Fibroblast of the conjunctiva (primary cell): Measurements from ENCODE around the gene TMEM178B.

Experiments used
- DNase-seq: peaks from one replicate; pipeline ENCODE4 v3.0.0-alpha.2; 2010; ENCODE audit warnings: low read depth

The TMEM178B gene

DNA sequence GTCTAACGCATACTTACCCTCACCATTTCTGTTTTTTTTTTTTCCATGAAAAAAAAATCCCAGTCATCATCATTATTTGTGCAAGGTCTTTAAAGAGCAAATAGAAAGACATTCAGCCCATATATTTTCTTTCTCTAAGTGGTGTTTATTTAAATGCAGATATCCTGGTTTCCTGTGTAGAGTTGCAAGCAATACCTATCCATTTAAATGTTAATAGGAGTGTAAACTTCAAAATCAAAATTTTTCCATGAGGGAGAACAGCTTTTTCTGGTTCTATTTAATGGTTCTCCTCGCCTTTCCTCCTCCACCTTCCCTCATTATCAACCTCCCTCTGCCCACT, 357.2 kb downstream of the TMEM178B start:
- no peak for DNase-seq

GRCh38 chr7:141431711-141432110, 357.8 kb downstream of the TMEM178B start:
- DNase-seq: no peak

DNA sequence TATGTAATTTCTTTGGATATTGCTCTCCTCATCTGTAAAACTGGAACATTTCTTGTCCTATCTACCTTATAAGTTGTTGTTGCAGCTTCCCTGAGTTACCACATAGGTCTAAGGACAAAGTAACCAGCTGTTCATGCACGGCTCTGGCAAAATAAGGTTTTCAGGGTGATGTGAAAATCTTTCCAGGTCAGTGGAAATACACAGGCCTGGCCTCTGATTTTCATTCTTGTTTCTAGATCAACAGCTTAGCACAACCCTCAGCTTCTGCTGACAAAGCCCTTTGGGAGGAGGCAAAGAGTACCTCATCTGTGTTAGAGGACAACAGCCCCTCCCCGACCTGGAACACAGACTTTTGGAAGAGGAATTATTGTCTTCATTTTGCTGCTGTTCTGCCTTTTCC, 359.8 kb downstream of the TMEM178B start:
- no peak for DNase-seq

DNA sequence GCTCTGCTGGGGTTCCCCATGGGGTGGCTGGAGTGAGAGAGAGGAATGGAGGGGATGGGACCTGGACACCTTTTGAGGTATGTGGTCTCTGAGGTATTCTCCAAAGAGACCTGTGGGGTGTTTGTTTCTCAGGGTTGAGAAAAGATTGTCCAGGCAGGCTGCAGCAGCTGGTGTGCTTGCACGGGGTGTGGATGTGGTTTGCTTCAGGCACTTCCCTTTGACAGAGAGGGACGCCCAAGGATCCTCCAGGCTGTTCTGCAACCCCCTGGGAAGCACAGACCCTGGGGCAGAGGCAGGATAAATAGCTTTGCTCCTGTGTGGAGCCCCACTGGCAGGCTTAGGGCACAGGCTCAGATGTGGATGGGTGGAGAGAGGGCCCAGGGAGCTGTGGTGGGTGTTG, 362.3 kb downstream of the TMEM178B start:
- no peak for DNase-seq

GRCh38 chr7:141436575-141437075, 362.8 kb downstream of the TMEM178B start:
- no peak for DNase-seq

DNA sequence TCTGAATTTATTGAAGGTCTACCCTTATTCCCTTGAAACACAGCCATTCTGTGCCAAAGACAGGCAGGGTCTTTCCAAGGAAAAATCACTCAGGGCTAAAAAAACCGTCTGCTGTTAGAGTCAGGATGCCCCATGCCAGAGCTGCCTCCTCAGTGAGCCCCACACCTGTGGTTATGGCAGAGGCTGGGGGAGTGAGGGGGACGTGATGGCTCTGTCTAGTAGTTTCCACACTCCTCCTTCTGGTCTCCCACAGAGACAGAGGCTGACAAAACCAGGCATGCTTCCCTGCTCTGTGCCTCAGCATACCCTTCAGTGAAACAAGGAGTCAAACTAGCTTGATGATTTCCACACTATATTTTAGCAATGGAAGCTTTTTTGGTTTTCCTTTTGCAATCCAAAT, 365.3 kb downstream of the TMEM178B start:
- DNase-seq: no peak

DNA sequence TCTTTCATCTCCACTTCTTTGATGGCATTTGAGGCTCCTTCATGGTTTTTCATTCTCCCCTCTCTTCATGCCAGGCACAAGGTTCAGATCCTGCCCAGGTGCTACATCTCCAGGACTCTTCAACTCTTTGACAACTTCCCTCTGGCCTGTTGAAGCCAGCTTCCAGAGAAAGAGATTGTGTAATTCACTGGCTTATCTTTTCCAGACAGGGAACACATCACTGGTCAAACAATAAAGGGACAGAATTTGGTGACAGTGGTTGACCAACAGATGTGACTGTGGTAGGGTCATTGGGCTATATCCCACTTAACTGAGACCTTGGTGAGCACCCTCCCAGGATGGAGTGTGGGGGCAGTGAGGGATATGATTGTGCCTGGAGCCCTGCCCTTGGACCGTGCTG, 365.9 kb downstream of the TMEM178B start:
- no peak for DNase-seq

DNA sequence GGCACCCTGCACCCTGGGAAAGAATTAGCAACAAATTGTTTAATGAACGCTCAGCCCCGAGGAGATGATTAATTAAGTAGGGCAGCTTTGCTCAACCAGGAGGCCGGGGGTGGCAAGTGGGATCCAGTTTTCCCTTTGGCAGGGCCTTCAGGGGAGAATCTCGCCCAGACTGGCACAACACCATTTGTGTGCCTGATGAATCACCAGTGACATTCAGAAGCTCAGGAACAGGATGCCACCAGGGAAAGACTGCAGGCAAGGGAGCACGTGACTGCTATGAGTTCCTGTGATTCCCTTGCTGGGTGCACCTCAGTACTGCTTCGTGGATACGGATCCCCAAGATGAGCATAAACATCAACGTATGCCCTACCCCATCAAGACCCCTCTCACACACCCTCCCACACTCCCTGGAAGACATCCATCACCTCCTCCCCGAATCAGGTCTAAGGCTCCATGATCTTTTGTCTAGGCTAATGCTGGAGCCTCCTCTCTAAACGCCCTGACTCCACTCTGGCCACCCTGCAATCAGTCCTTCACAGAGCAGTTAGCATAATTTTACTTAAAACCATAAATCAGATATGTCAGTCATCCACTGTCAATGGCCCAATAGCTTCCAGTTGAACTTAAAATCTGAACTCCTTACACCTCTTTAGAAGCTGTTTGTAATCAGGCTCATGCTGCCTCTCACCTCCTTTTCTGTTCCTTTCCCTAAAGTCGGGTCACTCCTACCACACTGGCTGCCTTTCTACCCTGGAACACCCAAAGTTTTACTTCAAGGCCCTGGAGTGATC, 368.2 kb downstream of the TMEM178B start:
- DNase-seq: no peak

DNA sequence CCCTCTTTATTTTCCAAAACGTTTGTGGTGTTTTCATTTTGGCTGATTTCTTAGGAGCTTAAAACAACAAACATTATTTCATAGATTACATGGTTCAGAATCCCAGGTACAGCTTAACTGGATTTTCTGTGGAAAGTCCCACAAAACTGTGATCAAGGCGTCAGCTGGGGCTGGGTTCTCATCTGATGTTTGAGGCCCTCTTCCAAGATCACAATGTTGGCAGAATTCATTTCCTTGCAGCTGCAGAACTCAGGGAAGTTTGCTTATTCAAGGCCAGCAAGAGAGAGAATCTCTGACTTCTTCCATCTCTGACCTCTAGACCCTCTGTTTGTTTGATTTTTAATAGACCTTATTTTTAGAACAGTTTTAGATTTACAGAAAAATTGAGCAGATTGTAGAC, 368.9 kb downstream of the TMEM178B start:
- DNase-seq: no peak

DNA sequence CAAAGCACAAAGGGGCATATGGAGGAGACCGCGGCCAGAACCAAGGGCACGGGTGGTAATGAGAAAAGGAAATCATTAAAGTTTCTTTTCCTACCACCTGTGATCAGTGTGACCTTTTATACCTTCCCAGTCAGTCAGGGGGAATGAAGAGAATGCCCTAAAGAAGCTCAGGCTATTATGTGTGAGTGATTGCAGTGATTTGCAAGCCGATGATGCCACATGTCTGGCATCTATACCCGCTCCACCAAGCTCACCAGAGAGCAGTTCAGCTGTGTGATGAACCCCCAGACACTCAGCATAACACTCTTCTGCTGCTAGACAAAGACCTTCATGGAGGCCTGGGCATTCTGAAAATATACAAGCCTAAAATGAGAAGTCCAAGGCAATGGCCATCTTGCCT, 371.1 kb downstream of the TMEM178B start:
- DNase-seq: no peak

DNA sequence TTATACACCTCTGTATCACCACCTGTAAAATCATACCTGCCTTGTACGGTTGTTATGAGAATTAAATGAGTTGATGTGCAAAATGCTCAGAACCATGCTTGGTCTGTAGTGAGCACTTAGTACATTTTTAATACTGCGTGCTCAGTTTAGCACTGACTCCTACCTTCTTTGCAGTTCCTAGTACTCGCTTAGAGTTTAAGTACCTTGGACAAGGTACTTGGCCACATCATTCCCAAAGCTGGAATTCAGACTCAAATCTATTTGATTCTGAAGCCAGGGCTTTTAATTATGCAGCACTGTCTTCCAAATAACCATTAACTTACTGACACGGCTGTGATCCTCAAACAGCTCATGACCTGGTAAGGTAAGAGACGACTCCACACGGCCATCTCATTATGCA, 377.4 kb downstream of the TMEM178B start:
- no peak for DNase-seq

DNA sequence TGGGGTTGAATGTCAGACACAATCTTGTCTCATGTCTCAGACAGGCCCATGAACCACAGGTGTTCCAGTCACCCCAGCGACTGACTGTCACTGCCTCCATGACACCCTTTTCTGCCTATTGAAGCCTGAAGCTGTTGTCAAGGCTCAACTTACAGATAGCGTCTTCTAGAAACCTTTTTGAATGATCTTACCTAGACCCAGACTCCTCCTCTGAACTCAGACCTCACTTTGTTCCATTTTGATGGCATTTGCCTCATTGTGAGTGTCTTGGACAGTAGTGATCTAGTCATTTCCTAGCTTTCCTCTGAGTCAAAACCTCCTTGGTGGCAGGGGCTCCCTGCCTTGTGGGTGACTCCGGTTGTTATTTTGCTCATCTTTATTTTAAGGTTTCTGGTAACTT, 379.0 kb downstream of the TMEM178B start:
- no peak for DNase-seq

DNA sequence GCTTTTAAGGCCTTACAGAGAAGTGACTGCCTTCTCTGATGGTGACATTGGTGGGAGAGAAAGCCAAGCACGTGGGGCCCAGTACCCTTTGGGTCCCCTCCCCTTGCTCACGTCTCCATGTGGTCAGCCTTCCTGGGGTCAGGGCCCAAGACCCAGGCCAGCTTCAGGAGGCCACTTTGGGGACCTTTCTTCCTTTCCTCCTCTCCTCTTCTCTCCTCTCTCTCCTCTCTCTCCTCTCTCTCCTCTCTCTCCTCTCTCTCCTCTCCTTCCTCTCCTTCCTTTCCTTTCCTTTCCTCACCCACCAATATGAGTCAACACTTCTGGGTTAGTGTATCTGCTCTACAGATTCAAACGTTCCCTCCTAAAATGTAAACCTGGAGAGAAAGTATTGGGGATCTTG, 380.5 kb downstream of the TMEM178B start:
- no peak for DNase-seq

- DNase-seq: no peak
Observed at GRCh38 chr7:141455723-141456122, 381.9 kb downstream of the TMEM178B start.

- DNase-seq: no peak
Observed at GRCh38 chr7:141456298-141456697, 382.4 kb downstream of the TMEM178B start.

GRCh38 chr7:141456711-141457110, 382.8 kb downstream of the TMEM178B start:
- DNase-seq: no peak

GRCh38 chr7:141460781-141461715, 387.2 kb downstream of the TMEM178B start:
- no peak for DNase-seq

DNA sequence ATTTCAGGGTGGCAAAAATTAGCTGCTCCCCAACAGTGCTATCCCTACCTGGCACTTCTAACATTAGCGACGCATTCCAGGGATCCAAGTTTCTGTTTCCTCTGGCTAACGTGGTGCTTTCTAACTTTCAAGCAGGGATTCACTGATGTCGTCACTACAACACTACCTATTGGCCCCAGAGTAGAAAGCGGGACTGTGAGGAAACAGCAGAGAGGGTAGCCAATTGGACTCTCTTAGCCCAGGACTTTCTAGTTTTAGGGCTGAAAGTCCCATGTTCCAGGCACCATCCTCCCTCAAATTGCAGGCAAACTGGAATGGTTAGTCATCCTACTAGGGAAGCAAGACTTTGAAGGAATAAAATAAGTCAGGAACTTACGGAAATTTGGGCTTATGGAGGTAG, 388.1 kb downstream of the TMEM178B start:
- no peak for DNase-seq

DNA sequence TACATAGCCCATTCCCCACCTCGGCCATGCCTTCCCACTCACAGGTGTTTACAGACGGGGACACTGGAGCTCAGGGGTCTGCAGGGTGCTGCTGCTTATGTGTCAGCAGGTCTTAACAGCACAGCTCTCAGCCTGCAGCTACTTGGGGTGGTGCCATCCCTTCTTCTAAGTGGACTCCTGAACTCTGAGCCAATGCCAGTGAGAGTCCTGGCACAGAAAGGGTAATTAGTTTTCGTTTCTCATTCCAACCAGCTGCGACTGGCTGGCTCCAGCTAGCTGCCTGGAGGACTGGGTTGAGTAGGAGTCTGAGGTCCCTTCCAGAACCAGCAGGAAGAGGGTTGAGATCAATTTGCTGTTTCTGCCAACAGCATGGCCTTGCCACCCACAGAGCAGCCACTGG, 389.1 kb downstream of the TMEM178B start:
- no peak for DNase-seq

DNA sequence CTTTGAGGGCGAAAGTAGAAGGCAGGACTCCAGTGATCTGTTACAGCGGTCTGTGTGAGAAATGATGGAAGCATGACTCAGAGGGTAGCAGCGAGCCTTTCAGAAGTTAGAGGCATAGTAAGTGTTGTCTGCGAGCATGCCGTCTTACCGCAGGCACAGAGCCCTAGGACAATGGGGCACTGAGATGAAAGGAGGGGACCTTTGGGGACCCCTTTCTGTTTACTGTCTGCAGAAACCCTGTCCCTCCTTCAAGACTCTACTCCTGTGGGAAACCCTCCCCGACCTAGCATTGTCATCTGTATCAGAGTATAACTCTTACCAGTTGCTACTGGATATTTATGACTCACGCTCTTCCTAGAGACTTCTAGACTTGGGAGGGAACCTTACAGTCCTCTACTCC, 390.1 kb downstream of the TMEM178B start:
- DNase-seq: no peak

- DNase-seq: no peak
Observed at GRCh38 chr7:141464551-141464950, 390.7 kb downstream of the TMEM178B start.

DNA sequence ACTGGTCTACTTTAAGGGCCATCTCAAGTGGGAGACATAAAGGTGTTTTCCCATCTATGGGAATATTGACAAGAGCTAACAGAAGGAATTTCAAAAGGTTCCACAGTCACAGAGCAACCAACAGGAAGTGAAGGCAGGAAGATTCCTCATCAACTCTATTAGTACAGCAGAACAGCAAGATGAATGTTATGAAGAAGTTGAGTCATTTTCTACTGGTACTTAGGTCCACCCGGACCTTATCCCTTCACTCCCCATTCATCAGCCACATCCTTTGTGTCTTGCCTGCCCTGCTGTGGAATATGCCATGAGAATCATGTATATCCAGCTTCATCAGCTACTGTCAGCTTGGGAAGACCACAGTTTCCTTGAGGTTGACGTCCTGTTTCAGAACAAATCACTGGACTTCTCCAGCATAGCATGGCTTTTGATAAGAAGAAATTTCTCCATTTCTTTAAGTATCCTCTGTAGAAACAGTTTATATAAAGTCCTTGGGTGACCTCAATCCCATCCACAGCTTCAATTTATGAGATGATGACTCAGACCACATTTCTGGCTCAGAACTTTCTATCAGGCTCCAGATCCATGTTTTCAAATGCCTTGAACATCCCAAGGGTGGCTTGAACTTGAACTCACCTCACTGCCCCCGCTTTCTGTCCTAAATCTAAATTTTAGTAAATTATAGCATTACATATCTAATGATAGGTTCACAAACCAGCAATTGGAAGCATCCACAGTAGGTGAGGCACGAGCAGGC, 392.5 kb downstream of the TMEM178B start:
- no peak for DNase-seq
